ENCODE data around the gene EIF3CL.
"Not testable (repeated sequence)": the region's sequence is repeated elsewhere in the genome, so short reads cannot be mapped to it uniquely, and the experiment has no call there.

The EIF3CL gene

DNA sequence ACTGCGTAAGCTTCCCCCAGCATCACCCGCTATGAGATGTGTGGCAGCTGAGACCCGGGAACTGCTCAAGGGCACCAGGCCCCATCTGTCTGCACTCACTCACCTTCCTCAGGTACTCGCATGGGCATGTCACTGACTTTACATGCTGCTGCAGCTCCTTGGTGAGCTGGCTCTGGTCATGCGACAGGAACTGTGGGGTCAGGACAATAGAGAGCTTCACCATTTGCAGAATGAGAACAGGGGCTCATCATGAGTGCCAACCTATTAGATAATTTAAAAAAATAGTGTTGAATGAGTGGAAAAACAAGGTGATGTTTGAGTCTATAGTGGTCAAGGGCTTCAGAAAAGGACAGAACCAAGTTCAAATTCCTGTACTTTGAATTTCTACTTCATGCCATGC, 41.0 kb downstream of the EIF3CL start:
- not testable (repeated sequence) for DNase-seq (ENCODE audit: low read depth, low spot score)

DNA sequence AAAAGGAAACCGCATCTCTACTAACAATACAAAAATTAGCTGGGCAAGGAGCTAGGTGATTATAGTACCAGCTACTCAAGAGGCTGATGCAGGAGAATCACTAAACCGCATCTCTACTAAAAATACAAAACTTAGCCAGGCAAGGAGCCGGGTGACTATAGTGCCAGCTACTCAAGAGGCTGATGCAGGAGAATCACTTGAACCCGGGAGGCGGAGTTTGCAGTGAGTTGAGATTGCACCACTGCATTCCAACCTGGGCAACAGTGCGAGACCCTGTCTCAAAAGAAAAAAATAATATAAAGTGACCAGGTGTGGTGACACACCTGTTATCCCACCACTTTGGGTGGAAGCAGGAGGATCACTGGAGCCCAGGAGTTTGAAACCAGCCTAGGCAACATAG, 65.4 kb downstream of the EIF3CL start:
- not testable (repeated sequence) for DNase-seq (ENCODE audit: low read depth, low spot score)

DNA sequence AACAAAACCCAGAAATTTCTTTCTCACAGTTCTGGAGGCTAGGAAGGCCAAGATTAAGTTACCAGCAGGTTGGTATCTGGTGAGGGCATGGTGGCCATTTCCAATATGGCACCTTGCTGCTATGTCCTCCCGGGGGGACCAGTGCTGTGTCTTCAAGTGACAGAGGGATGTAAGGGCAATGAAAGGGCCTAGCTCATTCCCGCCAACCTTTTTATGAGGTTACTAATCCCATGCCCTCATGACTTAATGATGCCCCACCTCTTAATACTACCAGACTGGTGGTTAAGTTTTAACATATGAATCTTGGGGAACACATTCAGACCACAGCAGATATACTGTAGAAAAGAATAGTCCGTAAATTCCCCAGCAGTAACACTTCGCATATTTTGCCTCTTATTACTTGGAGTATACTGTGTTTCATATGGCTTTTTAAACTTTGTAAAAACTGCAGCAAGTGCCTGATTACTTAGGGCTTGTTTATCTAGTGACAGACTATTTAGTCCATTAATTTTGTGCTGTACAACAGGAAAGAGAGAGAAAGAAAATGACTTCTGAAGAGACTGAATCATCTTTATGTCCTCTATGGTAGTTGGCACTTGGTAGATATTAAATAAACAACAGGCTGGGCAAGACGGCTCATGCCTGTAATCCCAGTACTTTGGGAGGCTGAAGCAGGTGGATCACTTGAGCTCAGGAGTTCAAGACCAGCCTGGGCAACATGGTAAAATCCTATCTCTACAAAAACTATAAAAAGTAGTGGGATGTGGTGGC, 66.5 kb downstream of the EIF3CL start:
- DNase-seq (ENCODE audit: low read depth, low spot score) = not testable (repeated sequence)

DNA sequence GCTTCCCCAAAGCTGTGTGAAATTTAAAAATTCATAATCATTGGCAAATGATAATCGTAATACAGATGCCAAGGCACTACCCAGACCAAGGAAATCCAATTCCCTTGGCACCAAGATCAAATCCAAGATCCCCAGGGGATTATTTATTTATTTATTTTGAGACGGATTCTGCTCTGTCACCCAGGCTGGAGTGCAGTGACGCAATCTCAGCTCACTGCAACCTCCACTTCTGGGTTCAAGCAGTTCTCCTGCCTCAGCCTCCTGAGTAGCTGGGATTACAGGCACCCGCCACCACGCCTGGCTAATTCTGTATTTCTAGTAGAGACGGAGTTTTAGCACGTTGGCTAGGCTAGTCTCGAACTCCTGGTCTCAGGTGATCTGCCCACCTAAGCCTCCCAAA, 68.0 kb downstream of the EIF3CL start:
- not testable (repeated sequence) for DNase-seq (ENCODE audit: low read depth, low spot score)

DNA sequence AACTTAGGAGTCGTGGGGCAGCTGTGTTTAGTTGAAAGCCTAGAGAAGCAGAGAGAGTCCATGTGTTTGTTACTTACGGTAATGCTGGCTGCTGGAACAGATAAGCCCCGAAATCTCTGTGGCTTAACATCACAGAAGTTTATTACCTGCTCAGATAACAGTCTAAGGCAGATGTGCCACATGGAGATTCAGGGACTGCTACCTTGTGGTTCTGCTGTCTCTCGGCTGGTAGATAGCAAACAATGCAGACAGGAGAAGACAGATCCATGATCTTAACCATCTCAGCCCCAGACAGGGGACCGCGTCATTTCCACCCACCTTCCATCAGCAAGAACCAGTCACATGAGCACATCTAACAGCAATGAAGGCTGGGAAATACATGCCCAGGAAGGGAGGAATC, 71.0 kb downstream of the EIF3CL start:
- not testable (repeated sequence) for DNase-seq (ENCODE audit: low read depth, low spot score)

DNA sequence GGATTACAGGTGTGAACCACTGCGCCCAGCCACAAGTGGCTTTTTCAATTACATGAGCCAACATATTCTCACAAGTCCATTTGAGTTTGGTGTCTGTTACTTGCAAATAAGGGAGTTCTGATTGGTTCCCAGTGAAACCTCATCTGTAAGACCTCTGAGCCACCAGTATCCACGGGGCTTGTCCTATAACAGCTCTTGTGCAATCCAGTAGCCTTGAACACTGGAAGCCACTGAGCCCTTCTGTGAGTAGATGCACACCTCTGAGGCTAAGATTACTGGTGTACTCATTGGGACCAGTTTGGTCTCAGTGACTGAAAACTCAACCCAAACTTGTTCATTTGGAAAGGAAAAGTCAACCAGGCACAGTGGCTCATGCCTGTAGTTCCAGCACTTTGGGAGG, 72.7 kb downstream of the EIF3CL start:
- not testable (repeated sequence) for DNase-seq (ENCODE audit: low read depth, low spot score)

DNA sequence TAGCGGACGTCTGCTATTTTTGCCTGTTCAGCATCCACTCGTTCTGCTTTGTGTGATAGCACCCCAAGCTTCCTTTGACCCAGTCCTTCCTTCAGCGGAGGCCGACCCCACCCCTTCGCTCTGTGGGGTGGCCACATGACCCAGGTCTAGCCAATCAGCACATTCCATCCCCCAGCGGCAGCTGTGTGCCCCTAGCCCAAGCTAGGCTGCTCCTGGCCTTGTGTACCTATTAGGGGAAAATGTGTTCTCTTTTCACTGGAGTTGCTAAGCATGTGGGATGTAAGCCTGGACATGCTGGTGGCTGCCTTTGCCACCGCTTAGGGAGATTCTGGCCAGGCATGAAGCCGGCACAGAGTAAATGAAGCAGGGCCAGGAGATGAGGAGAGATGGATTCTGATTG, 73.4 kb downstream of the EIF3CL start:
- not testable (repeated sequence) for DNase-seq (ENCODE audit: low read depth, low spot score)

All from astrocyte of the hippocampus (primary cell).